ENCODE measurements around the gene STKLD1.
A peak's percentile ranks its signal among the peaks of the same experiment; 100 is the strongest.

Gene STKLD1

GRCh38 chr9:133371261-133371711, 4.9 kb upstream of the STKLD1 start (continued):
- no peak for TF ChIP-seq PRDM4 (tag by site-specific recombination; IDR thresholded peaks at IDR 0.05)
- TF ChIP-seq ZNF623 (tag by site-specific recombination; IDR thresholded peaks at IDR 0.05) = no peak
- peak; percentile 30; the same call in 1 of the 2 replicates for TF ChIP-seq SCRT2 (tag by site-specific recombination; IDR thresholded peaks at IDR 0.05)
- TF ChIP-seq ZNF621 (tag by site-specific recombination; IDR thresholded peaks at IDR 0.05) = no peak
- TF ChIP-seq MZF1 (tag by site-specific recombination; IDR thresholded peaks at IDR 0.05; ENCODE audit: borderline replicate concordance) = no peak
- TF ChIP-seq ZNF514 (tag by site-specific recombination; IDR thresholded peaks at IDR 0.05) = no peak
- TF ChIP-seq ZNF302 (tag by site-specific recombination; IDR thresholded peaks at IDR 0.05; ENCODE audit: low read depth) = no peak
- no peak for TF ChIP-seq OVOL3 (tag by site-specific recombination; IDR thresholded peaks at IDR 0.05)
- no peak for TF ChIP-seq ZNF16 (tag by site-specific recombination; IDR thresholded peaks at IDR 0.05; ENCODE audit: low read depth)
- TF ChIP-seq, protein P1, sequence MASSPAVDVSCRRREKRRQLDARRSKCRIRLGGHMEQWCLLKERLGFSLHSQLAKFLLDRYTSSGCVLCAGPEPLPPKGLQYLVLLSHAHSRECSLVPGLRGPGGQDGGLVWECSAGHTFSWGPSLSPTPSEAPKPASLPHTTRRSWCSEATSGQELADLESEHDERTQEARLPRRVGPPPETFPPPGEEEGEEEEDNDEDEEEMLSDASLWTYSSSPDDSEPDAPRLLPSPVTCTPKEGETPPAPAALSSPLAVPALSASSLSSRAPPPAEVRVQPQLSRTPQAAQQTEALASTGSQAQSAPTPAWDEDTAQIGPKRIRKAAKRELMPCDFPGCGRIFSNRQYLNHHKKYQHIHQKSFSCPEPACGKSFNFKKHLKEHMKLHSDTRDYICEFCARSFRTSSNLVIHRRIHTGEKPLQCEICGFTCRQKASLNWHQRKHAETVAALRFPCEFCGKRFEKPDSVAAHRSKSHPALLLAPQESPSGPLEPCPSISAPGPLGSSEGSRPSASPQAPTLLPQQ (tag by site-specific recombination; IDR thresholded peaks at IDR 0.05) = no peak
- TF ChIP-seq WT1 (tag by site-specific recombination; IDR thresholded peaks at IDR 0.05) = peak; percentile 48; the same call in 1 of the 2 replicates
- TF ChIP-seq, protein P2, sequence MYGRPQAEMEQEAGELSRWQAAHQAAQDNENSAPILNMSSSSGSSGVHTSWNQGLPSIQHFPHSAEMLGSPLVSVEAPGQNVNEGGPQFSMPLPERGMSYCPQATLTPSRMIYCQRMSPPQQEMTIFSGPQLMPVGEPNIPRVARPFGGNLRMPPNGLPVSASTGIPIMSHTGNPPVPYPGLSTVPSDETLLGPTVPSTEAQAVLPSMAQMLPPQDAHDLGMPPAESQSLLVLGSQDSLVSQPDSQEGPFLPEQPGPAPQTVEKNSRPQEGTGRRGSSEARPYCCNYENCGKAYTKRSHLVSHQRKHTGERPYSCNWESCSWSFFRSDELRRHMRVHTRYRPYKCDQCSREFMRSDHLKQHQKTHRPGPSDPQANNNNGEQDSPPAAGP (tag by site-specific recombination; IDR thresholded peaks at IDR 0.05) = no peak
- TF ChIP-seq, protein P3, sequence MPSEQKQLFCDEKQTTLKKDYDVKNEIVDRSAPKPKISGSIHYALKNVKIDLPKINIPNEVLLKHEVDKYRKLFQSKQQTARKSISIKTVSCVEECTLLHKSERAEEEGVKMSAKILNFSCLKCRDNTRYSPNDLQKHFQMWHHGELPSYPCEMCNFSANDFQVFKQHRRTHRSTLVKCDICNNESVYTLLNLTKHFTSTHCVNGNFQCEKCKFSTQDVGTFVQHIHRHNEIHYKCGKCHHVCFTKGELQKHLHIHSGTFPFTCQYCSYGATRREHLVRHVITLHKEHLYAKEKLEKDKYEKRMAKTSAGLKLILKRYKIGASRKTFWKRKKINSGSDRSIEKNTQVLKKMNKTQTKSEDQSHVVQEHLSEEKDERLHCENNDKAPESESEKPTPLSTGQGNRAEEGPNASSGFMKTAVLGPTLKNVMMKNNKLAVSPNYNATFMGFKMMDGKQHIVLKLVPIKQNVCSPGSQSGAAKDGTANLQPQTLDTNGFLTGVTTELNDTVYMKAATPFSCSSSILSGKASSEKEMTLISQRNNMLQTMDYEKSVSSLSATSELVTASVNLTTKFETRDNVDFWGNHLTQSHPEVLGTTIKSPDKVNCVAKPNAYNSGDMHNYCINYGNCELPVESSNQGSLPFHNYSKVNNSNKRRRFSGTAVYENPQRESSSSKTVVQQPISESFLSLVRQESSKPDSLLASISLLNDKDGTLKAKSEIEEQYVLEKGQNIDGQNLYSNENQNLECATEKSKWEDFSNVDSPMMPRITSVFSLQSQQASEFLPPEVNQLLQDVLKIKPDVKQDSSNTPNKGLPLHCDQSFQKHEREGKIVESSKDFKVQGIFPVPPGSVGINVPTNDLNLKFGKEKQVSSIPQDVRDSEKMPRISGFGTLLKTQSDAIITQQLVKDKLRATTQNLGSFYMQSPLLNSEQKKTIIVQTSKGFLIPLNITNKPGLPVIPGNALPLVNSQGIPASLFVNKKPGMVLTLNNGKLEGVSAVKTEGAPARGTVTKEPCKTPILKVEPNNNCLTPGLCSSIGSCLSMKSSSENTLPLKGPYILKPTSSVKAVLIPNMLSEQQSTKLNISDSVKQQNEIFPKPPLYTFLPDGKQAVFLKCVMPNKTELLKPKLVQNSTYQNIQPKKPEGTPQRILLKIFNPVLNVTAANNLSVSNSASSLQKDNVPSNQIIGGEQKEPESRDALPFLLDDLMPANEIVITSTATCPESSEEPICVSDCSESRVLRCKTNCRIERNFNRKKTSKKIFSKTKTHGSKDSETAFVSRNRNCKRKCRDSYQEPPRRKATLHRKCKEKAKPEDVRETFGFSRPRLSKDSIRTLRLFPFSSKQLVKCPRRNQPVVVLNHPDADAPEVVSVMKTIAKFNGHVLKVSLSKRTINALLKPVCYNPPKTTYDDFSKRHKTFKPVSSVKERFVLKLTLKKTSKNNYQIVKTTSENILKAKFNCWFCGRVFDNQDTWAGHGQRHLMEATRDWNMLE (tag by site-specific recombination; conservative IDR thresholded peaks at IDR 0.05; ENCODE audit: low read depth) = no peak
- TF ChIP-seq EGR2 (tag by site-specific recombination; IDR thresholded peaks at IDR 0.05; ENCODE audit: low read depth) = peak; percentile 34; the same call in 1 of the 2 replicates
- TF ChIP-seq, protein P4, sequence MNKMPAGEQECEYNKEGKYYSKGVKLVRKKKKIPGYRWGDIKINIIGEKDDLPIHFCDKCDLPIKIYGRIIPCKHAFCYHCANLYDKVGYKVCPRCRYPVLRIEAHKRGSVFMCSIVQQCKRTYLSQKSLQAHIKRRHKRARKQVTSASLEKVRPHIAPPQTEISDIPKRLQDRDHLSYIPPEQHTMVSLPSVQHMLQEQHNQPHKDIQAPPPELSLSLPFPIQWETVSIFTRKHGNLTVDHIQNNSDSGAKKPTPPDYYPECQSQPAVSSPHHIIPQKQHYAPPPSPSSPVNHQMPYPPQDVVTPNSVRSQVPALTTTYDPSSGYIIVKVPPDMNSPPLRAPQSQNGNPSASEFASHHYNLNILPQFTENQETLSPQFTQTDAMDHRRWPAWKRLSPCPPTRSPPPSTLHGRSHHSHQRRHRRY (tag by site-specific recombination; IDR thresholded peaks at IDR 0.05) = no peak
- TF ChIP-seq, protein P5, sequence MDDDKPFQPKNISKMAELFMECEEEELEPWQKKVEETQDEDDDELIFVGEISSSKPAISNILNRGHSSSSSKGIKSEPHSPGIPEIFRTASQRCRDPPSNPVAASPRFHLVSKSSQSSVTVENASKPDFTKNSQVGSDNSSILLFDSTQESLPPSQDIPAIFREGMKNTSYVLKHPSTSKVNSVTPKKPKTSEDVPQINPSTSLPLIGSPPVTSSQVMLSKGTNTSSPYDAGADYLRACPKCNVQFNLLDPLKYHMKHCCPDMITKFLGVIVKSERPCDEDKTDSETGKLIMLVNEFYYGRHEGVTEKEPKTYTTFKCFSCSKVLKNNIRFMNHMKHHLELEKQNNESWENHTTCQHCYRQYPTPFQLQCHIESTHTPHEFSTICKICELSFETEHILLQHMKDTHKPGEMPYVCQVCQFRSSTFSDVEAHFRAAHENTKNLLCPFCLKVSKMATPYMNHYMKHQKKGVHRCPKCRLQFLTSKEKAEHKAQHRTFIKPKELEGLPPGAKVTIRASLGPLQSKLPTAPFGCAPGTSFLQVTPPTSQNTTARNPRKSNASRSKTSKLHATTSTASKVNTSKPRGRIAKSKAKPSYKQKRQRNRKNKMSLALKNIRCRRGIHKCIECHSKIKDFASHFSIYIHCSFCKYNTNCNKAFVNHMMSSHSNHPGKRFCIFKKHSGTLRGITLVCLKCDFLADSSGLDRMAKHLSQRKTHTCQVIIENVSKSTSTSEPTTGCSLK (tag by site-specific recombination; IDR thresholded peaks at IDR 0.05) = no peak
- no peak for TF ChIP-seq YY2 (tag by site-specific recombination; IDR thresholded peaks at IDR 0.05)
- TF ChIP-seq, protein P6, sequence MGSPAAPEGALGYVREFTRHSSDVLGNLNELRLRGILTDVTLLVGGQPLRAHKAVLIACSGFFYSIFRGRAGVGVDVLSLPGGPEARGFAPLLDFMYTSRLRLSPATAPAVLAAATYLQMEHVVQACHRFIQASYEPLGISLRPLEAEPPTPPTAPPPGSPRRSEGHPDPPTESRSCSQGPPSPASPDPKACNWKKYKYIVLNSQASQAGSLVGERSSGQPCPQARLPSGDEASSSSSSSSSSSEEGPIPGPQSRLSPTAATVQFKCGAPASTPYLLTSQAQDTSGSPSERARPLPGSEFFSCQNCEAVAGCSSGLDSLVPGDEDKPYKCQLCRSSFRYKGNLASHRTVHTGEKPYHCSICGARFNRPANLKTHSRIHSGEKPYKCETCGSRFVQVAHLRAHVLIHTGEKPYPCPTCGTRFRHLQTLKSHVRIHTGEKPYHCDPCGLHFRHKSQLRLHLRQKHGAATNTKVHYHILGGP (tag by site-specific recombination; IDR thresholded peaks at IDR 0.05) = no peak
- TF ChIP-seq ZNF274 (IDR thresholded peaks at IDR 0.05; ENCODE audit: low read length) = no peak
- no peak for TF ChIP-seq ZNF274 (tag by site-specific recombination; IDR thresholded peaks at IDR 0.05; ENCODE audit: borderline replicate concordance)
- TF ChIP-seq ZFP3 (tag by site-specific recombination; IDR thresholded peaks at IDR 0.05; ENCODE audit: low read depth) = no peak
- no peak for TF ChIP-seq ZNF138 (tag by site-specific recombination; IDR thresholded peaks at IDR 0.05; ENCODE audit: borderline replicate concordance)
- no peak for TF ChIP-seq ZNF394 (tag by site-specific recombination; IDR thresholded peaks at IDR 0.05; ENCODE audit: borderline replicate concordance)
- TF ChIP-seq ZNF114 (tag by site-specific recombination; IDR thresholded peaks at IDR 0.05) = no peak
- no peak for TF ChIP-seq ZNF558 (tag by site-specific recombination; IDR thresholded peaks at IDR 0.05)
- no peak for TF ChIP-seq ZNF837 (tag by site-specific recombination; IDR thresholded peaks at IDR 0.05)
